LoVo (cell line): Measurements from ENCODE around the gene COL13A1.
A peak's percentile ranks its signal among the peaks of the same experiment; 100 is the strongest.

ENCODE experiments used
- DNase-seq: peaks from one replicate; pipeline ENCODE4 v3.0.0-alpha.2; 2016; ENCODE audit warnings: low spot score

COL13A1 gene

GRCh38 chr10:69866688-69867461 lies 65.2 kb downstream of the COL13A1 start:
- no peak for DNase-seq

DNA sequence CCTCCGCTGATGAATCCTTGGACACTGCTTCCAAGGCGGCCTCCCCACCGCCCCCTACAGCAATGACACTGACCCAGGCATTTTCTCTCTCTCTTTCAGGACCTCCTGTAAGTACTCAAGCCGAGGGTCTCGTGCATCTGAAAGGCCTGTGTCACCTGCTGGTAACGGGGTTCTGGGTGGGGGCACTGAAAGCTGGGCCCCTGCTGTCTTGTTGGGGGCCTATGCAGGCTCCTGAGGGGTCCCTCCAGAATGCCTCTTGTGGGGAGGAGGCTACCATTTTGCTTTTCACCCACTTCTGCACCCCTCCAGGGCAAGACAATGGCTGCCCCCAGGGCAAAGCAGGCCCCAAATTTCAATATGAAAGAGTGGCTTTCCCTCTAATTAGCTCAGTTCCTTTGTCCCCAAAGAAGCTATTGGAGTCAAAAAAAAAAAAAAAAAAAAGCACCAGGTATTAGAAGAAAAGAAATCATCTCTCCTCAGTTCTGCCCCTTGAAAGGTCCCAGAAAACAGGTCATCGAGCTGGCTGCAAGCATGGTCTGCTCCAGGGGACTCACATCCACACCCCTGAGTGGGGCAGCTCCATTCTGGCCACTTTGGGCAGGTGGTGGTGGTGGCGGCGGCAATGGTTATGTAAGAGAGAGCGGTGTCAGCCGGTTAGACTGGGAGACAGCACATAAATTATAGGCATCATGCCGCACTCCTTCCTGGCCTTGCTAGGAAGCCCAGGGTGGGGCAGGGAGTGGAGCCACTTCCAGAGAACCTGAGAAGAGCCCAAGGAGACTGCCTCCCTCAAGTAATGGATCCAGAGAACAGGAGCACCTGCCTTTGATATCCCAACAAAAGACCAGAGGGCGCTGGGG lies 66.2 kb downstream of the COL13A1 start:
- no peak for DNase-seq

DNA sequence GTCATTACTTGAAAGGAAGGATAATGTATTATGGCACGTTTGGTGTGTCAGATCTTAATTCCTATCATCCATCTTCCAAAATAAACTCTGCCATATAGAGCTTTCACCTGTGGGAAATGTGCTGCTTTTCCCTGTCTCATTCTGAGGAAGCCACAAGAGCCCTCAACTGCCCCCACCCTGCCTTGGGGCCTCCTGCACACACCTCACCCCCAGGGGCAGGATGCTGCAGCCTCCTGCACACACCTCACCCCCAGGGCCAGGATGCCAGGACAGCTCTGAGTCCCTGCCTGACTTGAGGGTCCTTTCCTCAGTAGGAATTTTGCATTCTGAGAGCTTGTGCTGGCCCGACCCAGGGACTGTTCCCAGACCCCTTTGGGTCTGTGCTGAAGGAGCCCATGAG lies 67.1 kb downstream of the COL13A1 start:
- no peak for DNase-seq

- peak; percentile 42 for DNase-seq
Measured at GRCh38 chr10:69869291-69869961, 67.7 kb downstream of the COL13A1 start.

DNA sequence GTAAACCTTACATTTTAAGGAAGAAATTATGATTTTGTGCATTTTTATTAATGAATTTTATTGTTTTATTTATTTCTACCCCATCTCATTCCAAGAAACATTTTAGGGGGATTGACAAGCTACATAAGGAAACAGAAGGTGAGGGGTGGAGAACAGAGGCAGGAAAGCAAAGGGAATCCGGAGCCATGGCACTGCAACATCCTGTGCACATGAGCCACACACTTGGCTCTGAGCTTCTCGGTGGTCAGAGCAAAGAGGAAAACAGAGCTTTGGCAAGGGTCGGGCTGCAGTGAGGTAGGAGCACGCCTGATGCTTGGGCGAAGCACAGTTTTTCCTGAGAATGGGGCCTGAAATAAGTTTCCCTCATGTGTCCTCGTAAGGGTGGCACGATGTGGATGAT lies 68.9 kb downstream of the COL13A1 start:
- DNase-seq: no peak

DNA sequence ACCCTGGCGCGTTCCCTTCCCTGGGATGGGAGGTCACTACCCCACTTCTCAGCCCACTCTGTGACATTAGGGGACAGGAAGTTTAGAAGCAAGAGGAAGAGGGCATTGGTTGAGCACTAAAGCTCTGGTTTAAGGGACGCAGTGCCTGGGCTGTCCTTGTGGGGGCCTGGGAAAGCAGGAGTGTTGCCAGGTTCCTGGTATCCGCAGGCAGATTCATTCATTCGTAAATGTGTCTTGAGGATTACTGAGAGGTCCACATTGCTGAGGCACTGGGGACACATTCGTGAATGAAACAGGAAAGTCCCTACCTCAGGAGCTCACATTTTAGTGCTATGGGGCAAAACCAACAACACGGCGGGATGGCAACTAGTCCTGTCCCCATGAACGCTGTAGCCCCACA lies 69.4 kb downstream of the COL13A1 start:
- no peak for DNase-seq

- DNase-seq: no peak
Measured at GRCh38 chr10:69872323-69872722, 70.6 kb downstream of the COL13A1 start.

GRCh38 chr10:69873135-69873639 lies 71.5 kb downstream of the COL13A1 start:
- no peak for DNase-seq

DNA sequence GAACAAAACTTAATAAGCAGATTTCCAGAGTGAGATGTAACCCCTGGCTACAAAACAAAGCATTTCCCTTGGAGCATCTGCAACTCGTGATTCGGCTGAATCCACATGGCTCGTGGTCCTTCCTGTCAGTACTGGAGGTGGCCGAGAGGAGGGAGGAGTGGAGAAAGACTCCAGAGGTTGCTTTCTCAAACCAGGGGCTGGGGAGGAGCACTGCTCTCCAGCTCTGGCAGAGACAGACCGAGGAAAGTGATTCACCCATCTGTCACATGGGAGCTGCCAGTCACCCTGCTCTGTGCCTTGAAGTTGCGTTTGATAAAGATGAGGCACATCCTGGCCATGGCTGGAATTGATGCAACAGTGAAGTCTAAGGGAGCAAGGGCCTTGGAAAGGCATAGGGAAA lies 72.7 kb downstream of the COL13A1 start:
- DNase-seq: no peak

GRCh38 chr10:69875856-69876255 lies 74.2 kb downstream of the COL13A1 start:
- DNase-seq: no peak

DNA sequence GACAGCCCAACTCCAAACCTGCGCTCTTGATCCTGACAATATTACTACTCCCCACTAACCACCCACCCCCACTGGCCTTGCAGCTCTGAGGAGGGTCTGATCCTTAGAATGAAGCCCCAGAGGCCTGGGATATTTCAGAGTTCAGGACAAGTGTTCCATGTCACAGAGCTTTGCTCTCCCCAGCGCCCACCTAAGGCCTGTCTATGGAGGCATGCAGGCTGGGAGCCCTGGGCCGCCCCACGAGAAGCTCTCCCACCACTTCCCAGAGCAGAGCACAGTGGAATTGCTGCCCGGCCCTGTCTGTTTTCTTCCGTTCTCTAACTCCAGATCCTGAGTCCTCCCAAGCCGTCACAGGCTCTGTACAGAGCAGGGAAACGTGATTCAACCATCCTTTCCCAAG lies 74.6 kb downstream of the COL13A1 start:
- no peak for DNase-seq

- DNase-seq: no peak
Measured at GRCh38 chr10:69876931-69877330, 75.2 kb downstream of the COL13A1 start.

- DNase-seq: no peak
Measured at GRCh38 chr10:69878038-69878437, 76.3 kb downstream of the COL13A1 start.

DNA sequence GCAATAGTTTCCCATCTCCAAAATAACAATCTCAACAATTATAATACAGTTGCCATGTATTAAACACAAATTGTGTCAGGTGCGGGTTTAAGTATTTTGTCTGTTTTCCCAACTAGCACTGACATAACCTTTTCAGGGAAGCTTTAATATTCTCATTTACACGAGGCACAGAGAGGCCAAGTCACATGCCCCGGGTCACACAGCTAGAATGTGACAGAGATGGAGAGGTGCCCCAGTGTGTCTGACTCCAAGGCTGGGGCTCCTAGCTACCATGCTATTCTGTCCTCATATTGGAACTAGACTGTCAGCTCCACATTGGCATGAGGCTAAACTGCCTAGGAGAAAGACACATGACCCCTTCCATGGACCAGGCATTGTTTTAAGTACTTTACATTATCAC lies 77.2 kb downstream of the COL13A1 start:
- no peak for DNase-seq

- DNase-seq: no peak
Measured at GRCh38 chr10:69879634-69880257, 78.0 kb downstream of the COL13A1 start.

GRCh38 chr10:69880301-69881081 lies 78.8 kb downstream of the COL13A1 start:
- no peak for DNase-seq

DNA sequence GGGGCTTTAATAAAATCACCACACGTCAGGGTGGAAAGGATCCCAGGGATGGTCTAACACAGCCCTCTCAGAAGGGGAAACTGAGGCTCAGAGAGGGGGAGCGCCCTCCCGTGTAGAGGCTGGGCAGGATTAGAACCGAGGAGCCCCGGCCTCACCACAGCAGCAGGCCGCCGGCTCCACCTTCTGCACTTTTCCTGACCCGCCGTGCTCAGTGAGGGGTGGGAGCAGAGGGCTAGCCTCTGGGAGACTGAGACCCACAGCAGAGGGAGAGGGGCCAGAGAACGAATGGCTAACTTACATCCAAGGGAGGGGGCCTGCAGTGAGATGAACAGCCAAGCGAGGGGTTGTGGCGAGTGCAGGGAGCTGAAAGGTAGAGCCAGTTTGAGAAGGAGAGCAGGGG lies 79.5 kb downstream of the COL13A1 start:
- no peak for DNase-seq

DNA sequence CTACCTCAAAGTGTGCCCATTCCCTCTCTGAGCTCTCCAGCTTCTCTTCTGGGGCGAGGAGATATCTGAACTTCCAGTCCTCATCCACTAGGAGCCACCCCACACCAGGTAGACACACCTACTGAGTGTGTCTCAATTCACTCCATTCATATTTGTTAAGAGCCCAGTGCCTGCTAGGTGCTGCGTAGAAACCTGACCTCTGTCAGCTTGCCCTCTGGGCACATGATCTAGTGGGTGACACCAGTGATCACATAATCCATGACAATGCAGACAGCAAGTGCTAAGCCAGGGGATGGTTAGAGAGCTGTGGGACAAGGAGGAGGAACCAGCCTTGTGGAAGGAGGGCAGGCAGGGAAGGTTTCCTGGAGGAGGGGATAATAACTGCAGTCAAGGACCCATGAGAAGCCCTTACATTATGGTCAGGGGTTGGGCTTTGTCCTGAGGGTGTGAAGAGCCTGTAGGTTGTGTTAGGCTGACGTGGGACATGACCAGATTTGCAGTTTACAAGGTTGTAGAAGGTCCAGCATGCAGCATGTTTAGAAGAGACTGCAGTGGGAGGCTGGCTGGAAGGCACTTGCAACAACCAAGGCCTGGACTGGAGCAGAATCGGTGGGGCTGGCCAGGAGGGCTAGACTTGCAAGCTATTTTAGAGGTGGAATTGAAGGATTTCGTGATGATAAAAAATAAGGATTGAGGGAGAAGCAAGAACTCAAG lies 81.8 kb downstream of the COL13A1 start:
- DNase-seq: no peak

DNA sequence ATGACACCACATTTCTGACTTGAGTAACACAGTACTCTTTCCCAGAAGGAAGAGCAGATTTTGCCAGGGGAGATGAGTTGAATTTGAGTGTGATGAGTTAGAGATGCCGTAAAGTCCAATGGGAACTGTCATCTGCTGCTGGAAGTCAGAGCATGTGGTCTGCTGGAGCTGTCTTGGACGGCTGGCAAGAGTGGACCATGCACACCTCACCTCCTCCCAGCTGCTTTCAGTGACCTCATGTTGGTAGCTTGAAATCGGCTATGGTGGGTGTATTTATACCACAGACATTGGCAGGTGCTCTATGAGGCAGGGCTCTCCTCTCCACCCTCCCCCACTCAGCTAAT lies 82.3 kb downstream of the COL13A1 start:
- no peak for DNase-seq

DNA sequence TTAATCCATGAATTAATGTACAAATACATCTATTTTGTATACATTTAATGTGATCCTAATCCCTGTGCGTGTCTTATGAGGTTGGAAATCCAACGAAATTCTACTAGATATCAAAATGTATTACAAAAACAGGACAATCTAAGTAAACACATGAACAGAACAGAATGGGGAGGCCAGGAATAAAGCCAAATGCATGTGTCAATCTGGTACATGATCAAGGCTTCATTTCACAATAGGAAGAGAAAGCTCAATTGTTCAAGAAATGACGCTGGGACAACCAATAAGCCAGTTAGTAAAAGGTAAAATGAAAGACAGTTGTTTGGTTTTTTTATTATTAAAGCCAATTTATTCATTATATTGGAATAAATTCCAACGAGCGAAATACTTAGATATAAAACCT lies 83.0 kb downstream of the COL13A1 start:
- DNase-seq: no peak
